Spleen (tissue), 7 donors: ENCODE results near the gene ALKBH5.

Experiments used
- POLR2A ChIP-seq, 3 donors: fragments of 450-650 bp; IDR thresholded peaks; one replicate each; pipeline ENCODE4 v1.5.1; 2017; ENCODE audit warnings: antibody characterized with exemption in 3 of 3, mild to moderate bottlenecking in 1 of 3
- POLR2AphosphoS5 ChIP-seq, 3 donors: sonication (generic); formaldehyde crosslinking; IDR thresholded peaks; one replicate each; pipeline ENCODE4 v1.5.1; 2017; ENCODE audit warnings: antibody characterized with exemption in 3 of 3
- TF ChIP-seq, protein P1 (sequence below), 11 experiments: fragments of 200-600 bp in 7 of 11; fragments of 450-650 bp in 4 of 11; sonication (generic) in 4 of 11; IDR thresholded peaks in 8 of 11; conservative IDR thresholded peaks in 3 of 11; 1 replicate in 7 of 11; 2 replicates in 4 of 11; pipeline versions ENCODE4 v1.4.0 to v1.8.0; 2016 to 2021; ENCODE audit warnings: antibody characterized with exemption in 11 of 11, inconsistent platforms in 4 of 11, mild to moderate bottlenecking in 1 of 11
- donor health status: DM: no; HTN: no; CAD: no; lungs with moderate emphysema.
- donor health status: DM: no; HTN: no; CAD: no.
- donor health status: DM: no; HTN: no; CAD: no.

- TF ChIP-seq, protein P1, sequence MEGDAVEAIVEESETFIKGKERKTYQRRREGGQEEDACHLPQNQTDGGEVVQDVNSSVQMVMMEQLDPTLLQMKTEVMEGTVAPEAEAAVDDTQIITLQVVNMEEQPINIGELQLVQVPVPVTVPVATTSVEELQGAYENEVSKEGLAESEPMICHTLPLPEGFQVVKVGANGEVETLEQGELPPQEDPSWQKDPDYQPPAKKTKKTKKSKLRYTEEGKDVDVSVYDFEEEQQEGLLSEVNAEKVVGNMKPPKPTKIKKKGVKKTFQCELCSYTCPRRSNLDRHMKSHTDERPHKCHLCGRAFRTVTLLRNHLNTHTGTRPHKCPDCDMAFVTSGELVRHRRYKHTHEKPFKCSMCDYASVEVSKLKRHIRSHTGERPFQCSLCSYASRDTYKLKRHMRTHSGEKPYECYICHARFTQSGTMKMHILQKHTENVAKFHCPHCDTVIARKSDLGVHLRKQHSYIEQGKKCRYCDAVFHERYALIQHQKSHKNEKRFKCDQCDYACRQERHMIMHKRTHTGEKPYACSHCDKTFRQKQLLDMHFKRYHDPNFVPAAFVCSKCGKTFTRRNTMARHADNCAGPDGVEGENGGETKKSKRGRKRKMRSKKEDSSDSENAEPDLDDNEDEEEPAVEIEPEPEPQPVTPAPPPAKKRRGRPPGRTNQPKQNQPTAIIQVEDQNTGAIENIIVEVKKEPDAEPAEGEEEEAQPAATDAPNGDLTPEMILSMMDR (IDR thresholded peaks at IDR 0.05 in 8 of 11, conservative IDR thresholded peaks at IDR 0.05 in 3 of 11), result no peak
- TF ChIP-seq POLR2A (IDR thresholded peaks at IDR 0.05) (no peak), POLR2AphosphoS5 (IDR thresholded peaks at IDR 0.05) (peak in 1 of 3 donors; percentile 6)
These were observed 44.1 kb upstream of the ALKBH5 start for GRCh38 chr17:18139498-18139897.
